Neural cell (in vitro differentiated cells): ENCODE data around the gene TNS3. TPM values are rescaled to one million over a fixed set of nuclear protein-coding genes. Genes with fewer than 3 reads are reported as not detected.

Experiments
- H2AFZ ChIP-seq: fragments of 200-600, 300-800 bp; sonication (generic), shearing (Covaris generic); 2 replicates; pipeline ENCODE4 v1.6.0; 2014; ENCODE audit warnings: low read depth, mild to moderate bottlenecking, antibody characterized with exemption, low read length, moderate library complexity
- H3F3A ChIP-seq: fragments of 200-600 bp; shearing (Covaris generic); 2 replicates; pipeline ENCODE4 v1.6.1; 2016; ENCODE audit warnings: mild to moderate bottlenecking, moderate library complexity, mixed read lengths, antibody characterized with exemption, low read length; ENCODE audit not compliant: insufficient read depth, poor library complexity, severe bottlenecking
- H3K27ac ChIP-seq: fragments of 200-600, 300-800 bp; sonication (generic), shearing (Covaris generic); 2 replicates; pipeline ENCODE4 v1.5.1; 2014; ENCODE audit warnings: mild to moderate bottlenecking, low read length, moderate library complexity
- H3K27me3 ChIP-seq: fragments of 300-800, 200-600 bp; sonication (generic), shearing (Covaris generic); 2 replicates; pipeline ENCODE4 v1.6.0; 2014; ENCODE audit warnings: mild to moderate bottlenecking, low read depth, low read length, moderate library complexity; ENCODE audit not compliant: insufficient read depth
- H3K36me3 ChIP-seq: fragments of 300-800, 200-600 bp; sonication (generic), shearing (Covaris generic); 2 replicates; pipeline ENCODE4 v1.5.1; 2014; ENCODE audit warnings: mild to moderate bottlenecking, antibody characterized with exemption, low read length, moderate library complexity; ENCODE audit not compliant: insufficient read depth
- H3K4me2 ChIP-seq: fragments of 300-800, 200-600 bp; sonication (generic), shearing (Covaris generic); 2 replicates; pipeline ENCODE4 v1.6.0; 2014; ENCODE audit warnings: mild to moderate bottlenecking, low read length
- H3K4me3 ChIP-seq: fragments of 300-800, 200-600 bp; sonication (generic), shearing (Covaris generic); 2 replicates; pipeline ENCODE4 v1.5.1; 2014; ENCODE audit warnings: mild to moderate bottlenecking, low read length, moderate library complexity
- H3K79me2 ChIP-seq: fragments of 200-600 bp; shearing (Covaris generic); replicated peaks from 2 replicates; pipeline ENCODE4 v1.6.0; 2014; ENCODE audit warnings: mild to moderate bottlenecking, low read length, moderate library complexity; ENCODE audit not compliant: insufficient read depth
- H3K9ac ChIP-seq: fragments of 300-800, 200-600 bp; sonication (generic), shearing (Covaris generic); 2 replicates; pipeline ENCODE4 v1.6.1; 2016; ENCODE audit warnings: mild to moderate bottlenecking, low read length, mixed read lengths
- H3K9me2 ChIP-seq: fragments of 200-600 bp; shearing (Covaris generic); 2 replicates; pipeline ENCODE4 v1.6.1; 2016; ENCODE audit warnings: mild to moderate bottlenecking, low read length, mixed read lengths; ENCODE audit not compliant: insufficient read depth
- H3K9me3 ChIP-seq: fragments of 200-600, 300-800 bp; sonication (generic), shearing (Covaris generic); 2 replicates; pipeline ENCODE4 v1.6.1; 2016; ENCODE audit warnings: mild to moderate bottlenecking, mixed run types, low read length, moderate library complexity, mixed read lengths
- H4K20me1 ChIP-seq: fragments of 200-600 bp; shearing (Covaris generic); 2 replicates; pipeline ENCODE4 v1.6.1; 2016; ENCODE audit warnings: mild to moderate bottlenecking, mixed run types; ENCODE audit not compliant: insufficient read depth
- EZH2 ChIP-seq: fragments of 200-600, 300-800 bp; shearing (Covaris generic), sonication (generic); IDR thresholded peaks from 2 replicates; pipeline ENCODE4 v1.6.1; 2014; ENCODE audit warnings: antibody characterized with exemption, low read length, borderline replicate concordance, mild to moderate bottlenecking; ENCODE audit not compliant: insufficient read depth, poor library complexity, severe bottlenecking
- MXI1 ChIP-seq: fragments of 450-650 bp; conservative IDR thresholded peaks from 2 replicates; pipeline ENCODE4 v1.6.1; 2014; ENCODE audit warnings: antibody characterized with exemption, mild to moderate bottlenecking; ENCODE audit not compliant: poor library complexity, severe bottlenecking
- POLR2AphosphoS5 ChIP-seq: IDR thresholded peaks from 2 replicates; pipeline ENCODE4 v1.6.1; 2012
- RAD21 ChIP-seq: fragments of 450-650 bp; conservative IDR thresholded peaks from 2 replicates; pipeline ENCODE4 v1.6.1; 2014; ENCODE audit warnings: antibody characterized with exemption, mild to moderate bottlenecking, moderate library complexity
- SMC3 ChIP-seq: fragments of 450-650 bp; conservative IDR thresholded peaks from 2 replicates; pipeline ENCODE4 v1.6.1; 2014; ENCODE audit warnings: antibody characterized with exemption, mild to moderate bottlenecking, moderate library complexity; ENCODE audit not compliant: poor library complexity
- polyA plus RNA-seq: library from polyadenylated mRNA; depleted of rRNA; stranded (reverse); fragments of >200 nt; gene quantifications from 2 replicates; pipeline ENCODE4 v1.2.3, GENCODE V29; 2014
- TF ChIP-seq, protein P1 (sequence below): fragments of 450-650 bp; IDR thresholded peaks from 2 replicates; pipeline ENCODE4 v1.5.1; 2014; ENCODE audit warnings: antibody characterized with exemption, mild to moderate bottlenecking, moderate library complexity; ENCODE audit not compliant: poor library complexity, severe bottlenecking
- TF ChIP-seq, protein P2 (sequence below): IDR thresholded peaks from 2 replicates; pipeline ENCODE4 v1.6.1; 2012; ENCODE audit warnings: borderline replicate concordance

TNS3 gene
- polyA plus RNA-seq, 1 donor from 2014 or later = 0.58 TPM

DNA sequence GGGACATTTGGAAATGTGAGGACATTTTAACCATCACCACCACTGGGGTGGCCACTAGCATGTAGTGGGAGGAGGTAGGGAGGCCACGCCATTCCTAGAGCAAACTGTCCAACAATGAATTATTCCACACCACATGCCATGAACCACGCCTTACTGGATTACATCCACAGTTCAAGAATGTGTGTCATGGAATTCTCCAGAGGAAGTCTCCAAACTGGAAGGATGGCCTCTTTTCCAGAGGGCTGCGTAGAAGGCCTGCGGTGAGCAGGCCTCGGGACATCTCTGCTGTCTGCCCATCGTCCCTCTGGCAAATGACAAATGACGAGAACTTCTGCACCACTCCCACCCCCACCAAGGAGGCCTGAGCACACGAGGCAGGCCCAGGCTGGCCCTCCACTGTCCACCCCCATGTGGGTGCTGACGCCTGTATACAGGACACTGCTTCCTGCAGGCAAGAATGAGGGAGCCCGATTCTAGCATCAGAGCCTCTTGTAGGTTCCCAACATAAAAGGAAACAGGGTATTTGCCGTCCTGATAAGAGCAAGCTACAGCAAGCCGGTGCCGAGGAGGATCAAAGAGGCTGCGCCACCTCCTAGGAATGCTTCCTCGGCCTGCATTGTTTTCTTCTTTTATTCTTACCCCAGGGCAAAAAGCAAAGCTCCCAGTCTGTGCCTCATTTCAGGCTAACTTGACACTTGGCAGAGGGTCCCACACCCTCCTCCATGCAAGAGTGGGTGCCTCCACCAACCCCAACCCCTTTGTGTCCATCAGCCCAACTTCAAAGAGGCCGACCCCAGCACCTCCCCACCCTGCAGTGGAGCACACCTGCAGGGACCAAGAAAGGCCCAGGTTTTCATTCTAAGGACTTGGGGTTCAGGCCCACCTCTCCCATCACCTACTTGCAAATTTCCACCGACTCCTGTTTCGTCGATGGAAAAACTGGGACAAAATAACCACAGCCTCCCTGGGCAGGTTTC lies 23.9 kb downstream of the TNS3 start:
- no peak overlapping the region for H3K9ac ChIP-seq
- no peaks in the 10 kb centered on the region for H3K79me2 ChIP-seq
- no peak overlapping the region for H2AFZ ChIP-seq
- H3F3A ChIP-seq = no peaks in the 10 kb centered on the region
- H3K9me3 ChIP-seq = no peaks in the 10 kb centered on the region
- H3K4me2 ChIP-seq = no peak overlapping the region
- H3K27me3 ChIP-seq = no peaks in the 10 kb centered on the region
- H3K9me2 ChIP-seq = no peaks in the 10 kb centered on the region
- no peaks in the 10 kb centered on the region for H4K20me1 ChIP-seq
- no peaks in the 10 kb centered on the region for H3K36me3 ChIP-seq
- H3K4me3 ChIP-seq = no peak overlapping the region
- TF ChIP-seq EZH2 = no peak
- TF ChIP-seq, protein P1, sequence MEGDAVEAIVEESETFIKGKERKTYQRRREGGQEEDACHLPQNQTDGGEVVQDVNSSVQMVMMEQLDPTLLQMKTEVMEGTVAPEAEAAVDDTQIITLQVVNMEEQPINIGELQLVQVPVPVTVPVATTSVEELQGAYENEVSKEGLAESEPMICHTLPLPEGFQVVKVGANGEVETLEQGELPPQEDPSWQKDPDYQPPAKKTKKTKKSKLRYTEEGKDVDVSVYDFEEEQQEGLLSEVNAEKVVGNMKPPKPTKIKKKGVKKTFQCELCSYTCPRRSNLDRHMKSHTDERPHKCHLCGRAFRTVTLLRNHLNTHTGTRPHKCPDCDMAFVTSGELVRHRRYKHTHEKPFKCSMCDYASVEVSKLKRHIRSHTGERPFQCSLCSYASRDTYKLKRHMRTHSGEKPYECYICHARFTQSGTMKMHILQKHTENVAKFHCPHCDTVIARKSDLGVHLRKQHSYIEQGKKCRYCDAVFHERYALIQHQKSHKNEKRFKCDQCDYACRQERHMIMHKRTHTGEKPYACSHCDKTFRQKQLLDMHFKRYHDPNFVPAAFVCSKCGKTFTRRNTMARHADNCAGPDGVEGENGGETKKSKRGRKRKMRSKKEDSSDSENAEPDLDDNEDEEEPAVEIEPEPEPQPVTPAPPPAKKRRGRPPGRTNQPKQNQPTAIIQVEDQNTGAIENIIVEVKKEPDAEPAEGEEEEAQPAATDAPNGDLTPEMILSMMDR = no peak
- no peak overlapping the region for H3K27ac ChIP-seq

DNA sequence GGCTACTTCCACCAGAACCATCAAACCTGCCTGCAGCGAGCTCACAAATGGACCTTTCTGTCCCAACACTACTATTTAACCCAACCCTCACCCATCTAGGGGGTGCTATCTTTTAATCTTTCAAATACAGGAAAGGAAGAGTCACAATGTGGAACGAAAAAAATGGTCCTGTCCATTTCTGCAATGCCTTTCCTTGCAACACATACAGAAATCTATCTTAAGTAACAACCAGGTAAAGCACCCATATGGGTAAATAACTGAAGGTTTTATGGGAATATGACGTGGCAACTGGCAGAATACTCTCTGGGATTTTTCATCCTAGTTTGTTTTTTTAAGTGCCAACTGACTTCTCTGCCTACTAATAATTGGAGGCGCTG lies 24.6 kb downstream of the TNS3 start:
- Histone ChIP-seq H3K27ac (no peak overlapping the region), H2AFZ (no peak overlapping the region), H3K9ac (no peak overlapping the region), H3K79me2 (no peaks in the 10 kb centered on the region), H4K20me1 (no peaks in the 10 kb centered on the region), H3K9me2 (no peaks in the 10 kb centered on the region), H3K36me3 (no peaks in the 10 kb centered on the region), H3K4me2 (no peak overlapping the region), H3K9me3 (no peaks in the 10 kb centered on the region), H3K4me3 (no peak overlapping the region), H3F3A (no peaks in the 10 kb centered on the region), H3K27me3 (no peaks in the 10 kb centered on the region)
- TF ChIP-seq, protein P2, sequence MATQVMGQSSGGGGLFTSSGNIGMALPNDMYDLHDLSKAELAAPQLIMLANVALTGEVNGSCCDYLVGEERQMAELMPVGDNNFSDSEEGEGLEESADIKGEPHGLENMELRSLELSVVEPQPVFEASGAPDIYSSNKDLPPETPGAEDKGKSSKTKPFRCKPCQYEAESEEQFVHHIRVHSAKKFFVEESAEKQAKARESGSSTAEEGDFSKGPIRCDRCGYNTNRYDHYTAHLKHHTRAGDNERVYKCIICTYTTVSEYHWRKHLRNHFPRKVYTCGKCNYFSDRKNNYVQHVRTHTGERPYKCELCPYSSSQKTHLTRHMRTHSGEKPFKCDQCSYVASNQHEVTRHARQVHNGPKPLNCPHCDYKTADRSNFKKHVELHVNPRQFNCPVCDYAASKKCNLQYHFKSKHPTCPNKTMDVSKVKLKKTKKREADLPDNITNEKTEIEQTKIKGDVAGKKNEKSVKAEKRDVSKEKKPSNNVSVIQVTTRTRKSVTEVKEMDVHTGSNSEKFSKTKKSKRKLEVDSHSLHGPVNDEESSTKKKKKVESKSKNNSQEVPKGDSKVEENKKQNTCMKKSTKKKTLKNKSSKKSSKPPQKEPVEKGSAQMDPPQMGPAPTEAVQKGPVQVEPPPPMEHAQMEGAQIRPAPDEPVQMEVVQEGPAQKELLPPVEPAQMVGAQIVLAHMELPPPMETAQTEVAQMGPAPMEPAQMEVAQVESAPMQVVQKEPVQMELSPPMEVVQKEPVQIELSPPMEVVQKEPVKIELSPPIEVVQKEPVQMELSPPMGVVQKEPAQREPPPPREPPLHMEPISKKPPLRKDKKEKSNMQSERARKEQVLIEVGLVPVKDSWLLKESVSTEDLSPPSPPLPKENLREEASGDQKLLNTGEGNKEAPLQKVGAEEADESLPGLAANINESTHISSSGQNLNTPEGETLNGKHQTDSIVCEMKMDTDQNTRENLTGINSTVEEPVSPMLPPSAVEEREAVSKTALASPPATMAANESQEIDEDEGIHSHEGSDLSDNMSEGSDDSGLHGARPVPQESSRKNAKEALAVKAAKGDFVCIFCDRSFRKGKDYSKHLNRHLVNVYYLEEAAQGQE = no peak
- TF ChIP-seq POLR2AphosphoS5 (no peak), EZH2 (no peak), RAD21 (no peak), MXI1 (no peak), SMC3 (no peak)
- TF ChIP-seq, protein P1 = no peak
